ENCODE measurements around the gene CTNNBL1.

CTNNBL1 gene

GRCh38 chr20:37692459-37693166 lies 1.2 kb upstream of the CTNNBL1 start:
- TF ChIP-seq CTCF (IDR thresholded peaks at IDR 0.05; ENCODE audit: low read depth, low read length) = no peak
- H3K36me3 ChIP-seq = no peaks in the 10 kb centered on the region; the same call in 1 of the 2 replicates
- no peaks in the 10 kb centered on the region for H3K27me3 ChIP-seq (ENCODE audit: insufficient read depth, low read depth, severe bottlenecking)
- no peak overlapping the region for H3K4me3 ChIP-seq (ENCODE audit: low read depth, low read length)
- no peaks in the 10 kb centered on the region for H3K9me3 ChIP-seq (ENCODE audit: severe bottlenecking)
- DNase-seq = no peak
- H3K27ac ChIP-seq = no peak overlapping the region

GRCh38 chr20:37693242-37693634 lies 592 bp upstream of the CTNNBL1 start:
- no peak for TF ChIP-seq CTCF (IDR thresholded peaks at IDR 0.05; ENCODE audit: low read depth, low read length)

GRCh38 chr20:37695684-37696342 lies 2.0 kb downstream of the CTNNBL1 start:
- Histone ChIP-seq H3K36me3 (no peaks in the 10 kb centered on the region; the same call in 1 of the 2 replicates), H3K27ac (no peak overlapping the region), H3K4me3 (ENCODE audit: low read depth, low read length) (no peak overlapping the region), H3K27me3 (ENCODE audit: insufficient read depth, low read depth, severe bottlenecking) (no peaks in the 10 kb centered on the region), H3K9me3 (ENCODE audit: severe bottlenecking) (no peaks in the 10 kb centered on the region)
- no peak for TF ChIP-seq CTCF (IDR thresholded peaks at IDR 0.05; ENCODE audit: low read depth, low read length)
- DNase-seq = no peak

More at GRCh38 chr20:37693242-37693634, 592 bp upstream of the CTNNBL1 start:
- Histone ChIP-seq H3K36me3 (no peaks in the 10 kb centered on the region; the same call in 1 of the 2 replicates), H3K27me3 (ENCODE audit: insufficient read depth, low read depth, severe bottlenecking) (no peaks in the 10 kb centered on the region), H3K27ac (no peak overlapping the region), H3K4me3 (ENCODE audit: low read depth, low read length) (peak overlapping the region; percentile 60), H3K9me3 (ENCODE audit: severe bottlenecking) (no peaks in the 10 kb centered on the region)
- DNase-seq = no peak

- no peak overlapping the region for H3K27ac ChIP-seq
- H3K27me3 ChIP-seq (ENCODE audit: insufficient read depth, low read depth, severe bottlenecking) = no peaks in the 10 kb centered on the region
- DNase-seq = no peak
- H3K36me3 ChIP-seq = no peaks in the 10 kb centered on the region; the same call in 1 of the 2 replicates
- no peak for TF ChIP-seq CTCF (IDR thresholded peaks at IDR 0.05; ENCODE audit: low read depth, low read length)
- no peak overlapping the region for H3K4me3 ChIP-seq (ENCODE audit: low read depth, low read length)
- no peaks in the 10 kb centered on the region for H3K9me3 ChIP-seq (ENCODE audit: severe bottlenecking)
Observed at GRCh38 chr20:37697314-37697713, 3.5 kb downstream of the CTNNBL1 start.

- DNase-seq = no peak
- no peaks in the 10 kb centered on the region for H3K9me3 ChIP-seq (ENCODE audit: severe bottlenecking)
- no peak for TF ChIP-seq CTCF (IDR thresholded peaks at IDR 0.05; ENCODE audit: low read depth, low read length)
Observed at GRCh38 chr20:37699202-37699601, 5.4 kb downstream of the CTNNBL1 start.

More at GRCh38 chr20:37699202-37699601, 5.4 kb downstream of the CTNNBL1 start:
- no peaks in the 10 kb centered on the region for H3K27me3 ChIP-seq (ENCODE audit: insufficient read depth, low read depth, severe bottlenecking)
- no peak overlapping the region for H3K27ac ChIP-seq
- no peaks in the 10 kb centered on the region; the same call in 1 of the 2 replicates for H3K36me3 ChIP-seq
- H3K4me3 ChIP-seq (ENCODE audit: low read depth, low read length) = no peak overlapping the region

Data from WERI-Rb-1 (cell line).